ENCODE results near the gene ZNF385B. TPM values are rescaled to one million over a fixed set of nuclear protein-coding genes. Genes with fewer than 3 reads are reported as not detected.

The ZNF385B gene
- total RNA-seq, 5 donors from 2014 or later (not counting 1 experiment from before 2014, with no cell fraction given) = 0.12 TPM; not detected in 4

GRCh38 chr2:179434357-179434756 lies 427.1 kb downstream of the ZNF385B start:
- Mint-ChIP-seq H3K9me3 (no peaks in the 10 kb centered on the region), H3K36me3 (no peaks in the 10 kb centered on the region), H3K27ac (no peak overlapping the region), H3K4me1 (no peaks in the 10 kb centered on the region), H3K4me3 (no peak overlapping the region), H3K27me3 (peaks cover 6 to 17% of the 10 kb centered on the region in 2 donors)
- POLR2A ChIA-PET = no interaction called here
- Histone ChIP-seq H3K9me3 (no peaks in the 10 kb centered on the region), H3K36me3 (ENCODE audit: control insufficient read depth in 2 of 2, extremely low read depth in 1 of 2, insufficient read depth in 1 of 2, low read length in 1 of 2) (no peaks in the 10 kb centered on the region), H3K27me3 (replicated peaks in 1 of 2; ENCODE audit: control insufficient read depth in 2 of 2, extremely low read depth in 1 of 2, insufficient read depth in 2 of 2, low read length in 1 of 2) (no peaks in the 10 kb centered on the region), H3K4me3 (ENCODE audit: control insufficient read depth in 1 of 2, extremely low read depth in 1 of 2, low read length in 1 of 2) (no peak overlapping the region), H3K27ac (ENCODE audit: low read length) (no peak overlapping the region), H3K4me1 (ENCODE audit: control insufficient read depth in 1 of 2, extremely low read depth in 1 of 2, insufficient read depth in 2 of 2, low read length in 2 of 2) (no peaks in the 10 kb centered on the region)
- CTCF ChIA-PET = interaction anchor here (0.6 to 1.1 kb wide), 2 partner anchors 9 to 216 kb away, joined by 3 to 4 read pairs; no protein-coding TSS in a partner anchor
- DNase-seq = no peak
- WGBS (ENCODE audit: insufficient coverage) = no CpG with 5 or more reads among the region's 1 CpG
- no peak for ATAC-seq (replicated peaks in 1 of 4)

GRCh38 chr2:179432751-179433150 lies 428.7 kb downstream of the ZNF385B start:
- peaks cover 7 to 17% of the 10 kb centered on the region in 2 donors for H3K27me3 Mint-ChIP-seq
- Histone ChIP-seq H3K27me3 (replicated peaks in 1 of 2; ENCODE audit: control insufficient read depth in 2 of 2, extremely low read depth in 1 of 2, insufficient read depth in 2 of 2, low read length in 1 of 2) (no peaks in the 10 kb centered on the region), H3K9me3 (no peaks in the 10 kb centered on the region), H3K27ac (ENCODE audit: low read length) (no peak overlapping the region), H3K4me3 (ENCODE audit: control insufficient read depth in 1 of 2, extremely low read depth in 1 of 2, low read length in 1 of 2) (no peak overlapping the region), H3K36me3 (ENCODE audit: control insufficient read depth in 2 of 2, extremely low read depth in 1 of 2, insufficient read depth in 1 of 2, low read length in 1 of 2) (no peaks in the 10 kb centered on the region), H3K4me1 (ENCODE audit: control insufficient read depth in 1 of 2, extremely low read depth in 1 of 2, insufficient read depth in 2 of 2, low read length in 2 of 2) (no peaks in the 10 kb centered on the region)
- H3K9me3 Mint-ChIP-seq = no peaks in the 10 kb centered on the region
- no peaks in the 10 kb centered on the region for H3K36me3 Mint-ChIP-seq
- POLR2A ChIA-PET = interaction anchor here in 1 of 2 donors (0.5 kb wide), 1 partner anchor 1345 kb away, joined by 3 read pairs; no protein-coding TSS in a partner anchor
- WGBS (ENCODE audit: insufficient coverage) = 66% methylated on average over 3 of the region's 3 CpGs
- no peak overlapping the region for H3K4me3 Mint-ChIP-seq
- no peak overlapping the region for H3K27ac Mint-ChIP-seq
- no peaks in the 10 kb centered on the region for H3K4me1 Mint-ChIP-seq
- DNase-seq (no peak), ATAC-seq (replicated peaks in 1 of 4) (no peak)
- CTCF ChIA-PET = no interaction called here

DNA sequence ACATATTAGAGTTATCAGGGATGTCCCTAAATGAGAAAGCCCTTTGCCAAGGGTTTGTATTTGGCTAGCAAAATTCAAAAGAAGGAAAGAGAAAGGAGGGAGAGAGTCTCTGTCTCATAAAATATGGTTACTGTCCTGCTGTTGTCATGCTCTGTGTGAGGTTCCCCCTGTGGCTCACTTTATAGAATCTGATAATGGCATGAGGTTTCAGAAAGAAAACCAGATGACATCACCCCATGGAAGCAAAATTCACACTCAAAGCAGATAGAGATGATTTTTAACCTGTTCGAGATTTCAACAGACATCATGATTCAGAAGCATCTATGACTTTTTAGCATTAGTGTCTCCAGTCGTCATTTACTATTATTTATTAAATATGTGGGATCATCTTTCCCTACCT lies 431.8 kb downstream of the ZNF385B start:
- Histone ChIP-seq H3K27me3 (replicated peaks in 1 of 2; ENCODE audit: control insufficient read depth in 2 of 2, extremely low read depth in 1 of 2, insufficient read depth in 2 of 2, low read length in 1 of 2) (no peaks in the 10 kb centered on the region), H3K4me1 (ENCODE audit: control insufficient read depth in 1 of 2, extremely low read depth in 1 of 2, insufficient read depth in 2 of 2, low read length in 2 of 2) (no peaks in the 10 kb centered on the region), H3K27ac (ENCODE audit: low read length) (no peak overlapping the region), H3K9me3 (no peaks in the 10 kb centered on the region), H3K4me3 (ENCODE audit: control insufficient read depth in 1 of 2, extremely low read depth in 1 of 2, low read length in 1 of 2) (no peak overlapping the region), H3K36me3 (ENCODE audit: control insufficient read depth in 2 of 2, extremely low read depth in 1 of 2, insufficient read depth in 1 of 2, low read length in 1 of 2) (no peaks in the 10 kb centered on the region)
- WGBS (ENCODE audit: insufficient coverage) = no CpG with 5 or more reads among the region's 2 CpGs
- DNase-seq (no peak), ATAC-seq (replicated peaks in 1 of 4) (no peak)
- Mint-ChIP-seq H3K27ac (no peak overlapping the region), H3K4me3 (no peak overlapping the region), H3K27me3 (peaks cover 8 to 18% of the 10 kb centered on the region in 2 donors), H3K36me3 (no peaks in the 10 kb centered on the region), H3K4me1 (no peaks in the 10 kb centered on the region), H3K9me3 (no peaks in the 10 kb centered on the region)
- ChIA-PET CTCF (no interaction called here), POLR2A (no interaction called here)

GRCh38 chr2:179429060-179429471 lies 432.3 kb downstream of the ZNF385B start:
- Mint-ChIP-seq H3K4me3 (no peak overlapping the region), H3K9me3 (no peaks in the 10 kb centered on the region), H3K36me3 (no peaks in the 10 kb centered on the region), H3K27me3 (peaks cover 8 to 19% of the 10 kb centered on the region in 2 donors), H3K4me1 (no peaks in the 10 kb centered on the region), H3K27ac (no peak overlapping the region)
- H3K36me3 ChIP-seq (ENCODE audit: control insufficient read depth in 2 of 2, extremely low read depth in 1 of 2, insufficient read depth in 1 of 2, low read length in 1 of 2) = no peaks in the 10 kb centered on the region
- POLR2A ChIA-PET = no interaction called here
- H3K27me3 ChIP-seq (replicated peaks in 1 of 2; ENCODE audit: control insufficient read depth in 2 of 2, extremely low read depth in 1 of 2, insufficient read depth in 2 of 2, low read length in 1 of 2) = no peaks in the 10 kb centered on the region
- ATAC-seq (replicated peaks in 1 of 4) = no peak
- H3K4me3 ChIP-seq (ENCODE audit: control insufficient read depth in 1 of 2, extremely low read depth in 1 of 2, low read length in 1 of 2) = no peak overlapping the region
- no peaks in the 10 kb centered on the region for H3K9me3 ChIP-seq
- H3K4me1 ChIP-seq (ENCODE audit: control insufficient read depth in 1 of 2, extremely low read depth in 1 of 2, insufficient read depth in 2 of 2, low read length in 2 of 2) = no peaks in the 10 kb centered on the region
- CTCF ChIA-PET = no interaction called here
- DNase-seq = no peak
- 74% methylated on average over 6 of the region's 11 CpGs for WGBS (ENCODE audit: insufficient coverage)
- no peak overlapping the region for H3K27ac ChIP-seq (ENCODE audit: low read length)

- no peak overlapping the region for H3K4me3 ChIP-seq (ENCODE audit: control insufficient read depth in 1 of 2, extremely low read depth in 1 of 2, low read length in 1 of 2)
- H3K9me3 ChIP-seq = no peaks in the 10 kb centered on the region
- ChIA-PET CTCF (no interaction called here), POLR2A (no interaction called here)
- H3K27ac ChIP-seq (ENCODE audit: low read length) = no peak overlapping the region
- H3K36me3 Mint-ChIP-seq = no peaks in the 10 kb centered on the region
- H3K9me3 Mint-ChIP-seq = no peaks in the 10 kb centered on the region
- H3K27ac Mint-ChIP-seq = no peak overlapping the region
- no peaks in the 10 kb centered on the region for H3K4me1 Mint-ChIP-seq
- no peak for DNase-seq
- H3K4me1 ChIP-seq (ENCODE audit: control insufficient read depth in 1 of 2, extremely low read depth in 1 of 2, insufficient read depth in 2 of 2, low read length in 2 of 2) = no peaks in the 10 kb centered on the region
- no peak for ATAC-seq (replicated peaks in 1 of 4)
- 45% methylated on average over 6 of the region's 7 CpGs for WGBS (ENCODE audit: insufficient coverage)
- no peak overlapping the region for H3K4me3 Mint-ChIP-seq
- no peaks in the 10 kb centered on the region for H3K27me3 ChIP-seq (replicated peaks in 1 of 2; ENCODE audit: control insufficient read depth in 2 of 2, extremely low read depth in 1 of 2, insufficient read depth in 2 of 2, low read length in 1 of 2)
- H3K27me3 Mint-ChIP-seq = peaks cover 8 to 22% of the 10 kb centered on the region in 2 donors
- no peaks in the 10 kb centered on the region for H3K36me3 ChIP-seq (ENCODE audit: control insufficient read depth in 2 of 2, extremely low read depth in 1 of 2, insufficient read depth in 1 of 2, low read length in 1 of 2)
Observed at GRCh38 chr2:179428649-179429048, 432.8 kb downstream of the ZNF385B start.

DNA sequence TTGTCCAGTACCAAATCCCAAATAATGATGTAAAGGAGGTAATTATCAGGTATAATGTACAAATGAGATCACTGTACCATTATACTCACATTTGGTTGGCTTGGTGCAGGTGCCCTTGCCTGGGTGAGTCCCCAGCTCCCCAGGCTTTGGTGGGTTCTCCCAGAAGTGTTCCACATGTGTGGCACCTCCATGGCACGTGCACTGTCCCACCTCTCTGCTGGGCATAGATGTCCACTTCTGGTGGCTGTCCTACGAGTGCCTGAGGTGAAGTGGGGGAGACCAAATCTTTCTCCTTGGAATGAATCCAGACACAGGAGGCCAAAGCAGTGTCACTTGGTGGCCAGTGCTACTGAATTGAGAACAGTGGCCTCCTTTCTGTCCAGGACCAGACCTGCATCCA lies 434.3 kb downstream of the ZNF385B start:
- H3K4me1 Mint-ChIP-seq = peaks cover 0 to 2% (median 1%) of the 10 kb centered on the region in 3 donors

DNA sequence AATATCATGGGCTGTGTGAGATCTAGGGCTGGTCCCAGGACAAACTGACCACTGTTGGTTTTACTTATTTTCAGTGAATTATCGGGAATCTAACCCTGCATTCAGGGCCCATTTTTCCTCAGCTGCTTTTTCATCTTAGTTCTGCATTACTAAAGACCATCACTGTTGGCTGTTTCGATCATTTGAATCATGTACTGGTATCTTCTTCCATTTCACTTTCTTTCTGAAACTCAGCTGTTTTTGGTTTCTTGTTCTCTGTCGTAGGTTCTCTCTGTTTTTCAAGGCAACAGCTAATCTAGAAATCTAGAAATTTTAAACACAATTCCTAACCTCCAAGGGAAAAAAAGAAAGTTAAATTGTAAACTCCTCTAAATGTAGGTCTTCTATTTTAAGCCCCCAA lies 436.8 kb downstream of the ZNF385B start:
- Mint-ChIP-seq H3K27ac (no peak overlapping the region), H3K4me3 (no peak overlapping the region), H3K4me1 (peaks cover 0 to 2% (median 1%) of the 10 kb centered on the region in 3 donors), H3K9me3 (no peaks in the 10 kb centered on the region), H3K27me3 (peaks cover 8 to 26% of the 10 kb centered on the region in 2 donors), H3K36me3 (no peaks in the 10 kb centered on the region)
- Histone ChIP-seq H3K4me3 (ENCODE audit: control insufficient read depth in 1 of 2, extremely low read depth in 1 of 2, low read length in 1 of 2) (no peak overlapping the region), H3K36me3 (ENCODE audit: control insufficient read depth in 2 of 2, extremely low read depth in 1 of 2, insufficient read depth in 1 of 2, low read length in 1 of 2) (no peaks in the 10 kb centered on the region), H3K27me3 (replicated peaks in 1 of 2; ENCODE audit: control insufficient read depth in 2 of 2, extremely low read depth in 1 of 2, insufficient read depth in 2 of 2, low read length in 1 of 2) (no peaks in the 10 kb centered on the region), H3K9me3 (no peaks in the 10 kb centered on the region), H3K27ac (ENCODE audit: low read length) (no peak overlapping the region), H3K4me1 (ENCODE audit: control insufficient read depth in 1 of 2, extremely low read depth in 1 of 2, insufficient read depth in 2 of 2, low read length in 2 of 2) (no peaks in the 10 kb centered on the region)
- no peak for DNase-seq
- POLR2A ChIA-PET = no interaction called here
- ATAC-seq (replicated peaks in 1 of 4) = no peak
- WGBS (ENCODE audit: insufficient coverage) = 88% methylated on average over 1 of the region's 3 CpGs
- CTCF ChIA-PET = no interaction called here

More for the DNA sequence above, 434.3 kb downstream of the ZNF385B start:
- H3K9me3 ChIP-seq = no peaks in the 10 kb centered on the region
- 70% methylated on average over 2 of the region's 2 CpGs for WGBS (ENCODE audit: insufficient coverage)
- Mint-ChIP-seq H3K27me3 (peaks cover 8 to 27% of the 10 kb centered on the region in 2 donors), H3K9me3 (no peaks in the 10 kb centered on the region), H3K27ac (no peak overlapping the region), H3K36me3 (no peaks in the 10 kb centered on the region), H3K4me3 (no peak overlapping the region)
- no peaks in the 10 kb centered on the region for H3K4me1 ChIP-seq (ENCODE audit: control insufficient read depth in 1 of 2, extremely low read depth in 1 of 2, insufficient read depth in 2 of 2, low read length in 2 of 2)
- no peak overlapping the region for H3K4me3 ChIP-seq (ENCODE audit: control insufficient read depth in 1 of 2, extremely low read depth in 1 of 2, low read length in 1 of 2)
- CTCF ChIA-PET = no interaction called here
- DNase-seq (no peak), ATAC-seq (replicated peaks in 1 of 4) (no peak)
- H3K27ac ChIP-seq (ENCODE audit: low read length) = no peak overlapping the region
- no peaks in the 10 kb centered on the region for H3K27me3 ChIP-seq (replicated peaks in 1 of 2; ENCODE audit: control insufficient read depth in 2 of 2, extremely low read depth in 1 of 2, insufficient read depth in 2 of 2, low read length in 1 of 2)
- H3K36me3 ChIP-seq (ENCODE audit: control insufficient read depth in 2 of 2, extremely low read depth in 1 of 2, insufficient read depth in 1 of 2, low read length in 1 of 2) = no peaks in the 10 kb centered on the region
- POLR2A ChIA-PET = no interaction called here

Measured in T-cell (primary cell).